GM23338 (cell line): ENCODE results near the gene CUL7. TPM values are rescaled to one million over a fixed set of nuclear protein-coding genes. Genes with fewer than 3 reads are reported as not detected.
A peak's percentile ranks its signal among the peaks of the same experiment; 100 is the strongest.

Experiments used
- ATAC-seq: fragments of 200-7000 bp; cut with Tn5 transposase; 3 replicates; pipeline ENCODE4 v1.9.1; 2020
- DNase-seq: peaks from one replicate; pipeline ENCODE4 v3.0.0-alpha.2; 2015; ENCODE audit warnings: low spot score
- H2AFZ ChIP-seq: fragments of 200-600 bp; sonication (generic); 2 replicates; pipeline ENCODE4 v1.8.0; 2016; ENCODE audit warnings: antibody characterized with exemption, mild to moderate bottlenecking, moderate library complexity
- H3F3A ChIP-seq: fragments of 200-600 bp; sonication (generic); replicated peaks from 2 replicates; pipeline ENCODE4 v1.8.0; 2017; ENCODE audit warnings: antibody characterized with exemption, mixed run types, low read depth
- H3K27ac ChIP-seq: fragments of 200-600 bp; sonication (generic); 2 replicates; pipeline ENCODE4 v1.6.1; 2016; ENCODE audit warnings: low read depth
- H3K27me3 ChIP-seq: fragments of 200-600 bp; sonication (generic); 2 replicates; pipeline ENCODE4 v1.8.0; 2016; ENCODE audit warnings: mild to moderate bottlenecking, mixed run types, moderate library complexity; ENCODE audit not compliant: insufficient read depth
- H3K36me3 ChIP-seq: fragments of 200-600 bp; sonication (generic); 2 replicates; pipeline ENCODE4 v1.8.0; 2016; ENCODE audit warnings: mild to moderate bottlenecking; ENCODE audit not compliant: insufficient read depth
- H3K4me1 ChIP-seq: fragments of 200-600 bp; sonication (generic); 2 replicates; pipeline ENCODE4 v1.8.0; 2016; ENCODE audit warnings: mild to moderate bottlenecking, moderate library complexity; ENCODE audit not compliant: insufficient read depth
- H3K4me2 ChIP-seq: fragments of 200-600 bp; sonication (generic); 2 replicates; pipeline ENCODE4 v1.7.1; 2017; ENCODE audit warnings: mixed run types
- H3K4me3 ChIP-seq: fragments of 200-600 bp; sonication (generic); 2 replicates; pipeline ENCODE4 v1.6.1; 2016; ENCODE audit warnings: mixed run types
- H3K79me2 ChIP-seq: fragments of 200-600 bp; sonication (generic); replicated peaks from 2 replicates; pipeline ENCODE4 v1.8.0; 2017; ENCODE audit warnings: mild to moderate bottlenecking; ENCODE audit not compliant: insufficient read depth
- H3K9me2 ChIP-seq: fragments of 200-600 bp; sonication (generic); 2 replicates; pipeline ENCODE4 v1.8.0; 2017; ENCODE audit not compliant: insufficient read depth
- H4K20me1 ChIP-seq: fragments of 200-600 bp; sonication (generic); replicated peaks from 2 replicates; pipeline ENCODE4 v1.8.0; 2017; ENCODE audit warnings: mild to moderate bottlenecking; ENCODE audit not compliant: insufficient read depth
- H3K27ac Mint-ChIP-seq: 2 replicates; pipeline ENCODE4 v1.8.0; 2020; ENCODE audit warnings: inconsistent platforms, mild to moderate bottlenecking, moderate library complexity, mixed read lengths
- H3K27me3 Mint-ChIP-seq: 3 replicates; pipeline ENCODE4 v1.8.0; 2022; ENCODE audit warnings: low read depth, mild to moderate bottlenecking, moderate library complexity, mixed read lengths, inconsistent platforms; ENCODE audit not compliant: insufficient read depth, poor library complexity
- H3K36me3 Mint-ChIP-seq: 3 replicates; pipeline ENCODE4 v1.8.0; 2021; ENCODE audit warnings: low read depth, mild to moderate bottlenecking, inconsistent platforms, moderate library complexity, mixed read lengths
- H3K4me1 Mint-ChIP-seq: 3 replicates; pipeline ENCODE4 v1.8.0; 2020; ENCODE audit warnings: mild to moderate bottlenecking, inconsistent platforms, mixed read lengths
- H3K4me3 Mint-ChIP-seq: 3 replicates; pipeline ENCODE4 v1.8.0; 2021; ENCODE audit warnings: moderate library complexity, mild to moderate bottlenecking, inconsistent platforms, mixed read lengths
- H3K9me3 Mint-ChIP-seq: 3 replicates; pipeline ENCODE4 v1.8.0; 2020; ENCODE audit warnings: moderate library complexity, mild to moderate bottlenecking, inconsistent platforms, mixed read lengths
- CREB1 ChIP-seq: fragments of 250-450 bp; sonication (Bioruptor Pico); IDR thresholded peaks from 2 replicates; pipeline ENCODE4 v1.5.0; 2020; ENCODE audit warnings: low read depth, mild to moderate bottlenecking, moderate library complexity
- EZH2phosphoT487 ChIP-seq: fragments of 200-600 bp; sonication (generic); IDR thresholded peaks from one replicate; pipeline ENCODE4 v1.8.1; 2018; ENCODE audit warnings: antibody characterized with exemption; ENCODE audit not compliant: unreplicated experiment
- JUNB ChIP-seq: IDR thresholded peaks from one replicate; pipeline ENCODE4 v1.6.1; 2016; ENCODE audit warnings: antibody characterized with exemption; ENCODE audit not compliant: unreplicated experiment
- POLR2AphosphoS5 ChIP-seq: IDR thresholded peaks from 2 replicates; pipeline ENCODE4 v1.6.1; 2016; ENCODE audit warnings: antibody characterized with exemption, low read depth
- polyA plus RNA-seq: library from polyadenylated mRNA; unstranded; fragments of >200 nt; fragmentation: Nextera tagmentation; extraction: Ambion mirVana; gene quantifications from 2 replicates; pipeline ENCODE4 v1.2.1, GENCODE V29; 2016
- total RNA-seq: library from RNA; depleted of rRNA; stranded (reverse); fragments of >200 nt; shearing (Covaris generic); gene quantifications from 2 replicates; pipeline ENCODE4 v1.2.3, GENCODE V29; 2014
- TF ChIP-seq, protein P1 (sequence below), 2 experiments: fragments of 200-600 bp in 1 of 2; sonication (generic) in 1 of 2; conservative IDR thresholded peaks; 2 replicates each; pipeline versions ENCODE4 v1.5.1 to v1.6.1; 2016 to 2017; ENCODE audit warnings: antibody characterized with exemption in 2 of 2, low read depth in 2 of 2, mild to moderate bottlenecking in 2 of 2, moderate library complexity in 1 of 2
- TF ChIP-seq, protein P2 (sequence below): fragments of 250-450 bp; sonication (Bioruptor Pico); IDR thresholded peaks from 2 replicates; pipeline ENCODE4 v1.5.0; 2020; ENCODE audit warnings: mild to moderate bottlenecking, moderate library complexity
- TF ChIP-seq, protein P3 (sequence below): IDR thresholded peaks from one replicate; pipeline ENCODE4 v1.6.1; 2018; ENCODE audit warnings: antibody characterized with exemption; ENCODE audit not compliant: unreplicated experiment

Gene CUL7
- total and polyA plus RNA-seq, 2 experiments from 2014 or later: 3.4 to 13.2 TPM

DNA sequence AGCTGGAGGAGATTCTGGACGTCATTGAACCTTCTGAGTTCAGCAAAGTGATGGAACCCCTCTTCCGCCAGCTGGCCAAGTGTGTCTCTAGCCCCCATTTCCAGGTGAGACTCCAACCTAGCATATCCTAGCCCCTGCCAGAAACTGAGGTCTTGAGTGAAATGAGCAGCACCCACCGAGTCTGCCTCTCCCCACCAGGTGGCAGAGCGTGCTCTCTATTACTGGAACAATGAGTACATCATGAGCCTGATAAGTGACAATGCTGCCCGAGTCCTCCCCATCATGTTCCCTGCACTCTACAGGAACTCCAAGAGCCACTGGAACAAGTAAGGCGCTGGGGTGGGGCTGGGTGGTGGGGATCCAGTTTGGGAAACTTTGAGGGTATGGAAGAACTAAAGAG lies 44.5 kb downstream of the CUL7 start:
- Mint-ChIP-seq H3K36me3 (peaks cover 70% of the 10 kb centered on the region), H3K4me3 (no peak overlapping the region), H3K4me1 (peaks cover 19% of the 10 kb centered on the region), H3K27me3 (peaks cover 20% of the 10 kb centered on the region), H3K27ac (no peak overlapping the region), H3K9me3 (no peaks in the 10 kb centered on the region)
- peaks cover 13% of the 10 kb centered on the region; the same call in 1 of the 2 replicates for H3K36me3 ChIP-seq
- H3K4me1 ChIP-seq: peaks cover 7% of the 10 kb centered on the region; the same call in 1 of the 2 replicates
- H3K27ac ChIP-seq: no peak overlapping the region
- H2AFZ ChIP-seq: no peak overlapping the region
- no peak overlapping the region for H3K4me2 ChIP-seq
- TF ChIP-seq CREB1: no peak
- TF ChIP-seq, protein P1, sequence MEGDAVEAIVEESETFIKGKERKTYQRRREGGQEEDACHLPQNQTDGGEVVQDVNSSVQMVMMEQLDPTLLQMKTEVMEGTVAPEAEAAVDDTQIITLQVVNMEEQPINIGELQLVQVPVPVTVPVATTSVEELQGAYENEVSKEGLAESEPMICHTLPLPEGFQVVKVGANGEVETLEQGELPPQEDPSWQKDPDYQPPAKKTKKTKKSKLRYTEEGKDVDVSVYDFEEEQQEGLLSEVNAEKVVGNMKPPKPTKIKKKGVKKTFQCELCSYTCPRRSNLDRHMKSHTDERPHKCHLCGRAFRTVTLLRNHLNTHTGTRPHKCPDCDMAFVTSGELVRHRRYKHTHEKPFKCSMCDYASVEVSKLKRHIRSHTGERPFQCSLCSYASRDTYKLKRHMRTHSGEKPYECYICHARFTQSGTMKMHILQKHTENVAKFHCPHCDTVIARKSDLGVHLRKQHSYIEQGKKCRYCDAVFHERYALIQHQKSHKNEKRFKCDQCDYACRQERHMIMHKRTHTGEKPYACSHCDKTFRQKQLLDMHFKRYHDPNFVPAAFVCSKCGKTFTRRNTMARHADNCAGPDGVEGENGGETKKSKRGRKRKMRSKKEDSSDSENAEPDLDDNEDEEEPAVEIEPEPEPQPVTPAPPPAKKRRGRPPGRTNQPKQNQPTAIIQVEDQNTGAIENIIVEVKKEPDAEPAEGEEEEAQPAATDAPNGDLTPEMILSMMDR (conservative IDR thresholded peaks at IDR 0.05; ENCODE audit: low read depth in 2 of 2): peak; percentile 48 to 64
- peaks cover 19% of the 10 kb centered on the region for H4K20me1 ChIP-seq
- peaks cover 18% of the 10 kb centered on the region for H3K79me2 ChIP-seq
- 0 out of 2 replicates have a peak, but pooled peaks cover 21% of the 10 kb centered on the region for H3F3A ChIP-seq
- DNase-seq (peak; percentile 50), ATAC-seq (no peak)
- H3K9me2 ChIP-seq: no peaks in the 10 kb centered on the region
- no peak overlapping the region for H3K4me3 ChIP-seq
- no peaks in the 10 kb centered on the region for H3K27me3 ChIP-seq

DNA sequence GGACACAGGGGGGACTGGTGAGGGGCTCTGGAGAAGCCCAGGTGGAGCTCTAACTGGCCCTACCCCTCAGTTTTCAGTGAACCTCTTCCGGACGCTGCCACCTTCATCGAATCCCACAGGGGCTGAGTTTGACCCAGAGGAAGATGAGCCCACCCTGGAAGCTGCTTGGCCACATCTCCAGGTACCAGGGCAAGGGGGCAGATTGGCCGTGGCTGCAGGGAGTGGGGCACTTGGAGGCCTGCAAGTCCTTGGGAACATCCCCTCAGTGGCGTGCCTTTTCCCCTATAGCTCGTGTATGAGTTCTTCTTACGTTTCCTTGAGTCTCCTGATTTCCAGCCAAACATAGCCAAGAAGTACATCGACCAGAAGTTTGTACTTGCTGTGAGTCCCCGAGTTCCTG lies 46.5 kb downstream of the CUL7 start:
- DNase-seq: no peak
- Histone ChIP-seq H3K79me2 (peaks cover 8% of the 10 kb centered on the region), H3K4me3 (no peak overlapping the region), H3K4me1 (0 out of 2 replicates have a peak, but pooled peaks cover 5% of the 10 kb centered on the region), H3K27me3 (no peaks in the 10 kb centered on the region), H2AFZ (no peak overlapping the region), H4K20me1 (peaks cover 12% of the 10 kb centered on the region), H3K9me2 (no peaks in the 10 kb centered on the region), H3F3A (0 out of 2 replicates have a peak, but pooled peaks cover 12% of the 10 kb centered on the region), H3K4me2 (no peak overlapping the region), H3K27ac (no peak overlapping the region), H3K36me3 (peaks cover 10% of the 10 kb centered on the region; the same call in 1 of the 2 replicates)
- Mint-ChIP-seq H3K4me1 (peaks cover 9% of the 10 kb centered on the region), H3K4me3 (no peak overlapping the region), H3K36me3 (peaks cover 56% of the 10 kb centered on the region), H3K27ac (no peak overlapping the region), H3K9me3 (no peaks in the 10 kb centered on the region), H3K27me3 (peaks cover 5% of the 10 kb centered on the region)
- ATAC-seq: no peak
- TF ChIP-seq, protein P1 (conservative IDR thresholded peaks at IDR 0.05; ENCODE audit: low read depth in 2 of 2): no peak
- TF ChIP-seq EZH2phosphoT487 (no peak), CREB1 (no peak), JUNB (no peak), POLR2AphosphoS5 (no peak)
- TF ChIP-seq, protein P2, sequence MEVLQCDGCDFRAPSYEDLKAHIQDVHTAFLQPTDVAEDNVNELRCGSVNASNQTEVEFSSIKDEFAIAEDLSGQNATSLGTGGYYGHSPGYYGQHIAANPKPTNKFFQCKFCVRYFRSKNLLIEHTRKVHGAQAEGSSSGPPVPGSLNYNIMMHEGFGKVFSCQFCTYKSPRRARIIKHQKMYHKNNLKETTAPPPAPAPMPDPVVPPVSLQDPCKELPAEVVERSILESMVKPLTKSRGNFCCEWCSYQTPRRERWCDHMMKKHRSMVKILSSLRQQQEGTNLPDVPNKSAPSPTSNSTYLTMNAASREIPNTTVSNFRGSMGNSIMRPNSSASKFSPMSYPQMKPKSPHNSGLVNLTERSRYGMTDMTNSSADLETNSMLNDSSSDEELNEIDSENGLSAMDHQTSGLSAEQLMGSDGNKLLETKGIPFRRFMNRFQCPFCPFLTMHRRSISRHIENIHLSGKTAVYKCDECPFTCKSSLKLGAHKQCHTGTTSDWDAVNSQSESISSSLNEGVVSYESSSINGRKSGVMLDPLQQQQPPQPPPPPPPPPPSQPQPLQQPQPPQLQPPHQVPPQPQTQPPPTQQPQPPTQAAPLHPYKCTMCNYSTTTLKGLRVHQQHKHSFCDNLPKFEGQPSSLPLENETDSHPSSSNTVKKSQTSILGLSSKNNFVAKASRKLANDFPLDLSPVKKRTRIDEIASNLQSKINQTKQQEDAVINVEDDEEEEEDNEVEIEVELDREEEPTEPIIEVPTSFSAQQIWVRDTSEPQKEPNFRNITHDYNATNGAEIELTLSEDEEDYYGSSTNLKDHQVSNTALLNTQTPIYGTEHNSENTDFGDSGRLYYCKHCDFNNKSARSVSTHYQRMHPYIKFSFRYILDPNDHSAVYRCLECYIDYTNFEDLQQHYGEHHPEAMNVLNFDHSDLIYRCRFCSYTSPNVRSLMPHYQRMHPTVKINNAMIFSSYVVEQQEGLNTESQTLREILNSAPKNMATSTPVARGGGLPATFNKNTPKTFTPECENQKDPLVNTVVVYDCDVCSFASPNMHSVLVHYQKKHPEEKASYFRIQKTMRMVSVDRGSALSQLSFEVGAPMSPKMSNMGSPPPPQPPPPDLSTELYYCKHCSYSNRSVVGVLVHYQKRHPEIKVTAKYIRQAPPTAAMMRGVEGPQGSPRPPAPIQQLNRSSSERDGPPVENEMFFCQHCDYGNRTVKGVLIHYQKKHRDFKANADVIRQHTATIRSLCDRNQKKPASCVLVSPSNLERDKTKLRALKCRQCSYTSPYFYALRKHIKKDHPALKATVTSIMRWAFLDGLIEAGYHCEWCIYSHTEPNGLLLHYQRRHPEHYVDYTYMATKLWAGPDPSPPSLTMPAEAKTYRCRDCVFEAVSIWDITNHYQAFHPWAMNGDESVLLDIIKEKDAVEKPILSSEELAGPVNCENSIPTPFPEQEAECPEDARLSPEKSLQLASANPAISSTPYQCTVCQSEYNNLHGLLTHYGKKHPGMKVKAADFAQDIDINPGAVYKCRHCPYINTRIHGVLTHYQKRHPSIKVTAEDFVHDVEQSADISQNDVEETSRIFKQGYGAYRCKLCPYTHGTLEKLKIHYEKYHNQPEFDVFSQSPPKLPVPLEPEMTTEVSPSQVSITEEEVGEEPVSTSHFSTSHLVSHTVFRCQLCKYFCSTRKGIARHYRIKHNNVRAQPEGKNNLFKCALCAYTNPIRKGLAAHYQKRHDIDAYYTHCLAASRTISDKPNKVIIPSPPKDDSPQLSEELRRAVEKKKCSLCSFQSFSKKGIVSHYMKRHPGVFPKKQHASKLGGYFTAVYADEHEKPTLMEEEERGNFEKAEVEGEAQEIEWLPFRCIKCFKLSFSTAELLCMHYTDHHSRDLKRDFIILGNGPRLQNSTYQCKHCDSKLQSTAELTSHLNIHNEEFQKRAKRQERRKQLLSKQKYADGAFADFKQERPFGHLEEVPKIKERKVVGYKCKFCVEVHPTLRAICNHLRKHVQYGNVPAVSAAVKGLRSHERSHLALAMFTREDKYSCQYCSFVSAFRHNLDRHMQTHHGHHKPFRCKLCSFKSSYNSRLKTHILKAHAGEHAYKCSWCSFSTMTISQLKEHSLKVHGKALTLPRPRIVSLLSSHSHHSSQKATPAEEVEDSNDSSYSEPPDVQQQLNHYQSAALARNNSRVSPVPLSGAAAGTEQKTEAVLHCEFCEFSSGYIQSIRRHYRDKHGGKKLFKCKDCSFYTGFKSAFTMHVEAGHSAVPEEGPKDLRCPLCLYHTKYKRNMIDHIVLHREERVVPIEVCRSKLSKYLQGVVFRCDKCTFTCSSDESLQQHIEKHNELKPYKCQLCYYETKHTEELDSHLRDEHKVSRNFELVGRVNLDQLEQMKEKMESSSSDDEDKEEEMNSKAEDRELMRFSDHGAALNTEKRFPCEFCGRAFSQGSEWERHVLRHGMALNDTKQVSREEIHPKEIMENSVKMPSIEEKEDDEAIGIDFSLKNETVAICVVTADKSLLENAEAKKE (CRISPR knock-in tag): no peak
- TF ChIP-seq, protein P3, sequence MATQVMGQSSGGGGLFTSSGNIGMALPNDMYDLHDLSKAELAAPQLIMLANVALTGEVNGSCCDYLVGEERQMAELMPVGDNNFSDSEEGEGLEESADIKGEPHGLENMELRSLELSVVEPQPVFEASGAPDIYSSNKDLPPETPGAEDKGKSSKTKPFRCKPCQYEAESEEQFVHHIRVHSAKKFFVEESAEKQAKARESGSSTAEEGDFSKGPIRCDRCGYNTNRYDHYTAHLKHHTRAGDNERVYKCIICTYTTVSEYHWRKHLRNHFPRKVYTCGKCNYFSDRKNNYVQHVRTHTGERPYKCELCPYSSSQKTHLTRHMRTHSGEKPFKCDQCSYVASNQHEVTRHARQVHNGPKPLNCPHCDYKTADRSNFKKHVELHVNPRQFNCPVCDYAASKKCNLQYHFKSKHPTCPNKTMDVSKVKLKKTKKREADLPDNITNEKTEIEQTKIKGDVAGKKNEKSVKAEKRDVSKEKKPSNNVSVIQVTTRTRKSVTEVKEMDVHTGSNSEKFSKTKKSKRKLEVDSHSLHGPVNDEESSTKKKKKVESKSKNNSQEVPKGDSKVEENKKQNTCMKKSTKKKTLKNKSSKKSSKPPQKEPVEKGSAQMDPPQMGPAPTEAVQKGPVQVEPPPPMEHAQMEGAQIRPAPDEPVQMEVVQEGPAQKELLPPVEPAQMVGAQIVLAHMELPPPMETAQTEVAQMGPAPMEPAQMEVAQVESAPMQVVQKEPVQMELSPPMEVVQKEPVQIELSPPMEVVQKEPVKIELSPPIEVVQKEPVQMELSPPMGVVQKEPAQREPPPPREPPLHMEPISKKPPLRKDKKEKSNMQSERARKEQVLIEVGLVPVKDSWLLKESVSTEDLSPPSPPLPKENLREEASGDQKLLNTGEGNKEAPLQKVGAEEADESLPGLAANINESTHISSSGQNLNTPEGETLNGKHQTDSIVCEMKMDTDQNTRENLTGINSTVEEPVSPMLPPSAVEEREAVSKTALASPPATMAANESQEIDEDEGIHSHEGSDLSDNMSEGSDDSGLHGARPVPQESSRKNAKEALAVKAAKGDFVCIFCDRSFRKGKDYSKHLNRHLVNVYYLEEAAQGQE: no peak
